ENCODE measurements around the gene ZFAND4.

GRCh38 chr10:45569471-45569870 is 103.1 kb downstream of the ZFAND4 start:
- TF ChIP-seq POLR2AphosphoS5 (IDR thresholded peaks at IDR 0.05; ENCODE audit: low read depth, low read length) (no peak), SIN3A (IDR thresholded peaks at IDR 0.05; ENCODE audit: borderline replicate concordance, insufficient read depth, low read length) (no peak), TAF1 (IDR thresholded peaks at IDR 0.05; ENCODE audit: borderline replicate concordance, insufficient read depth, low read length) (no peak), FOXP2 (optimal IDR thresholded peaks at IDR 0.05; ENCODE audit: borderline replicate concordance, extremely low read depth, extremely low read length, insufficient read depth) (no peak)
- TF ChIP-seq, protein P1, sequence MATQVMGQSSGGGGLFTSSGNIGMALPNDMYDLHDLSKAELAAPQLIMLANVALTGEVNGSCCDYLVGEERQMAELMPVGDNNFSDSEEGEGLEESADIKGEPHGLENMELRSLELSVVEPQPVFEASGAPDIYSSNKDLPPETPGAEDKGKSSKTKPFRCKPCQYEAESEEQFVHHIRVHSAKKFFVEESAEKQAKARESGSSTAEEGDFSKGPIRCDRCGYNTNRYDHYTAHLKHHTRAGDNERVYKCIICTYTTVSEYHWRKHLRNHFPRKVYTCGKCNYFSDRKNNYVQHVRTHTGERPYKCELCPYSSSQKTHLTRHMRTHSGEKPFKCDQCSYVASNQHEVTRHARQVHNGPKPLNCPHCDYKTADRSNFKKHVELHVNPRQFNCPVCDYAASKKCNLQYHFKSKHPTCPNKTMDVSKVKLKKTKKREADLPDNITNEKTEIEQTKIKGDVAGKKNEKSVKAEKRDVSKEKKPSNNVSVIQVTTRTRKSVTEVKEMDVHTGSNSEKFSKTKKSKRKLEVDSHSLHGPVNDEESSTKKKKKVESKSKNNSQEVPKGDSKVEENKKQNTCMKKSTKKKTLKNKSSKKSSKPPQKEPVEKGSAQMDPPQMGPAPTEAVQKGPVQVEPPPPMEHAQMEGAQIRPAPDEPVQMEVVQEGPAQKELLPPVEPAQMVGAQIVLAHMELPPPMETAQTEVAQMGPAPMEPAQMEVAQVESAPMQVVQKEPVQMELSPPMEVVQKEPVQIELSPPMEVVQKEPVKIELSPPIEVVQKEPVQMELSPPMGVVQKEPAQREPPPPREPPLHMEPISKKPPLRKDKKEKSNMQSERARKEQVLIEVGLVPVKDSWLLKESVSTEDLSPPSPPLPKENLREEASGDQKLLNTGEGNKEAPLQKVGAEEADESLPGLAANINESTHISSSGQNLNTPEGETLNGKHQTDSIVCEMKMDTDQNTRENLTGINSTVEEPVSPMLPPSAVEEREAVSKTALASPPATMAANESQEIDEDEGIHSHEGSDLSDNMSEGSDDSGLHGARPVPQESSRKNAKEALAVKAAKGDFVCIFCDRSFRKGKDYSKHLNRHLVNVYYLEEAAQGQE (IDR thresholded peaks at IDR 0.05; ENCODE audit: insufficient read depth in 1 of 2, low read depth in 2 of 2, low read length in 2 of 2), result no peak

Measured in PFSK-1 (cell line).